GM19023 (cell line): ENCODE results near the gene KCNH5.

Experiments
- ATAC-seq: cut with Tn5 transposase; IDR thresholded peaks from one replicate; pipeline ENCODE4 v1.9.1; 2021; ENCODE audit warnings: mild to moderate bottlenecking, moderate library complexity; ENCODE audit not compliant: unreplicated experiment

Gene KCNH5, protein sequence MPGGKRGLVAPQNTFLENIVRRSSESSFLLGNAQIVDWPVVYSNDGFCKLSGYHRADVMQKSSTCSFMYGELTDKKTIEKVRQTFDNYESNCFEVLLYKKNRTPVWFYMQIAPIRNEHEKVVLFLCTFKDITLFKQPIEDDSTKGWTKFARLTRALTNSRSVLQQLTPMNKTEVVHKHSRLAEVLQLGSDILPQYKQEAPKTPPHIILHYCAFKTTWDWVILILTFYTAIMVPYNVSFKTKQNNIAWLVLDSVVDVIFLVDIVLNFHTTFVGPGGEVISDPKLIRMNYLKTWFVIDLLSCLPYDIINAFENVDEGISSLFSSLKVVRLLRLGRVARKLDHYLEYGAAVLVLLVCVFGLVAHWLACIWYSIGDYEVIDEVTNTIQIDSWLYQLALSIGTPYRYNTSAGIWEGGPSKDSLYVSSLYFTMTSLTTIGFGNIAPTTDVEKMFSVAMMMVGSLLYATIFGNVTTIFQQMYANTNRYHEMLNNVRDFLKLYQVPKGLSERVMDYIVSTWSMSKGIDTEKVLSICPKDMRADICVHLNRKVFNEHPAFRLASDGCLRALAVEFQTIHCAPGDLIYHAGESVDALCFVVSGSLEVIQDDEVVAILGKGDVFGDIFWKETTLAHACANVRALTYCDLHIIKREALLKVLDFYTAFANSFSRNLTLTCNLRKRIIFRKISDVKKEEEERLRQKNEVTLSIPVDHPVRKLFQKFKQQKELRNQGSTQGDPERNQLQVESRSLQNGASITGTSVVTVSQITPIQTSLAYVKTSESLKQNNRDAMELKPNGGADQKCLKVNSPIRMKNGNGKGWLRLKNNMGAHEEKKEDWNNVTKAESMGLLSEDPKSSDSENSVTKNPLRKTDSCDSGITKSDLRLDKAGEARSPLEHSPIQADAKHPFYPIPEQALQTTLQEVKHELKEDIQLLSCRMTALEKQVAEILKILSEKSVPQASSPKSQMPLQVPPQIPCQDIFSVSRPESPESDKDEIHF

GRCh38 chr14:63045234-63045611 lies at the start of gene KCNH5:
Gene KCNH5, minus strand, starts transcription at chr14:63045458. Its CDS starts 272 bp downstream, at chr14:63045186.
- ATAC-seq = no peak

- ATAC-seq = no peak
Measured at GRCh38 chr14:63091394-63091996, 46.2 kb upstream of the KCNH5 start.

GRCh38 chr14:63088865-63089264 lies 43.6 kb upstream of the KCNH5 start:
- no peak for ATAC-seq

- no peak for ATAC-seq
Measured at GRCh38 chr14:63078569-63078968, 33.3 kb upstream of the KCNH5 start.

DNA sequence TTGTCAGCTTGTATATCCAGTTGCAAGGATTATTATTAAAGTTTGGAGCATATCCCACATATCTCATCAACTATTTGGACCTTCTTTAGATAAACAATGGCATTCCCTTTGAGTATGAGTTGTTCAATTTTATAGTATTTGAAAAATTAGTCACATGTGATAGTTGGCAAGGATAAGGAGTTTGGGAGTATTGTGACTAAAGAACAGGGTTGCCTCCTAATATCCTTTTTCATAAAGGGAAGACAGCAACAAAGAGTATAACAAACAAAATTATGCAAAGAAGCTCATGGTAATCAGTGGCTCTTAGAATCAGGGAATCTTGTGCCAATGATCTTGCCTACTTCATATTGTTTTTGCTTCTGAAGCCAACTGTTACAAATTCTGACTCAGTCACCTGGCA lies 31.2 kb upstream of the KCNH5 start:
- ATAC-seq = no peak

DNA sequence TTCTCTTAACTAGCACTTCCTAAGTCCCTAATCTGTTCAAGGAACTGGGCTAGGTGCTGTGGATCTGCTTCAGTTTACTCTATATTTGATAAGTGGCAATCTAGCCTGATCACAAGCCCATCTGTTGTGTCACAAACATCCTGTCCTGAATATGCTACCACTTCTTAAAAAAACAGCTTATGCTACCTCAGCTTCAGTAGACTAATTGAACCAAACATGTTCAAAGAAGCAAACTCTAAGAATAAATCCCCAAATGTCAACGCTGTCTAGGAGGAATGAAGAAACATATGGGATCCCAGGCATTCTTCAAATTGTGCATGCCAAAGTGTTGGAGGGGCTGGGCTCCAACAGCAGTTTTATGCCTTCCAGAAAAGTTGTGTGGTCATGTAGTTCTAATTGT lies 10.4 kb upstream of the KCNH5 start:
- ATAC-seq = no peak

DNA sequence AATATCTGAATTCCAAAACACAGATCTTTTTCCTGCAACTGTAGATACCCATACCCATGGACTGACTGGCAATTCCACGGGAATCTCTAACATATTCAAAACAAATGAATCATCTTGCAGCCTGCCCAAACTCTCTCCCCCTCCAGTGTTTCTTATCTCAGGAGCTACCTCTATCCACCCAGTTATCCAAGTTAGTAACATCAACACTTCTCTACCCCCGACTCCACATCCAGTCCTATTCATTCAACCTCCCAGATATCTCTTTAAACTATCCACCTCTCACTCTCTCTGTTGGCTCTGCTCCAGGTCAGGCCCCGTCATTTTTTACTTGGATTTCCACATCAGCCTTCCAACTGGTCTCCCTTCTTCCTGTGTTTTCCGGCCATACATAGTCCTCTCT lies 6.7 kb upstream of the KCNH5 start:
- ATAC-seq = no peak

GRCh38 chr14:63051301-63051700 lies 6.0 kb upstream of the KCNH5 start:
- no peak for ATAC-seq

DNA sequence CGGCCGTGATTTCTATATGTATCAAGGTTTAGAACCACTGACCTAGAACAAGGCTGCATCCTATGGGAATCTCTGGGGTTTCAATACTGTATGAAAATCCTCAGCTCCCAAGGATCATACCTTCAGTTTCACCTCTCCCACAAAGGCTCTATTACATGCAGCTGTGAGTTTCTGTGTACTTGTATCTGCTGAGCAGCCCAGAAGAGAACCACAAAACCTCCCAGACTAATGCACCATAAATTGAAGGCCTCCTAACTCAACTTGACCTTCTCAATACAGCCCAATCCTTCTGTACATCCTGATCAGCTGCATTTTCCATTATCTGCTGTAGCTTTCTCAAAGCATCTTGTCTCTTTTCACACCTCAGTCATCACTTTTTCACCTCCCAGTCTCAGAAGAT lies 5.4 kb upstream of the KCNH5 start:
- ATAC-seq = no peak

DNA sequence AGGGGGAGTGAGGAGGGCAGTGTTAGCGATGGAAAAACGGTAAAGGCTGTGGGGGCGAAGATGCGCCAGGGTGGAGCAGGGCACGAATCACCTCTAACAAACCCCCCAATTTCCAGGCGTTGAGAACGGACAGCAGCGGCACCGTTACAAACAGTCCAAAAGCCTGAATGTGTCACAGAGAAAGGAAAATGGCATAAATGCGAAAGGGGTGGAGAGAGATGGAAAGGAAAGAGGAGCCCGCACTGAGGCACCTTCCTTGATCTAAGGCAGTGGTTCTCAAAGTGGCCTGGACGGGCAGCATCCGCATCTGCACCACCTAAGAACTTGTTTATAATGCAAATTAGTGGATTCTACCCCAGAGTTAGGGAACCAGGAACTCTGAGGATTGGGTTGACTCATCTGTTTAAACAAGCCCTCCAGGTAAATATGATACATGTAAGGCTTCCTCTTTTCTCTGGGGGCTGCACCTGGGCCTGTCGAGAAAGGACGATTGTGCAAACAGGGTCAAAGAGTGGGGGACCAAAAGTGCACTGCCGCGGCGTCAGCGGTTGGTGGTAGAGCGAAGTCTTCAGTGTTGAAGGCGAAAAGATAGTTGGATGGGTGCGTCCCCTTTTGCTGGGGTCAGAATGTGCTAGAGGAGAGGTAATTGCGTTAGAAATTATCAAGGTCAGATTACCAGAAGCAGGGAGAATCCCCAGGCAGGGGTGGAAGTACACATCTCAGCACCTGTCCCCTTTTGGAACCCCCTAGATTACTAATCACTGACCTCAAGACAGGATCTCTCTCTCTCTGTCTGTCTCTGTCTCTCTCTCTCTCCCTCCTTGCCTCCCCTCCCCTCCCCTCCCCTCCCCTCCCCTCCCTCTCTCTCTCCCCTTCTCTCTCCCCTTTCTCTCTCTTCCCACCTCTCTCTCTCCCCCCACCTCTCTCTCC lies 1.3 kb upstream of the KCNH5 start:
- no peak for ATAC-seq

- no peak for ATAC-seq
Measured at GRCh38 chr14:63045612-63046320, 508 bp upstream of the KCNH5 start.

DNA sequence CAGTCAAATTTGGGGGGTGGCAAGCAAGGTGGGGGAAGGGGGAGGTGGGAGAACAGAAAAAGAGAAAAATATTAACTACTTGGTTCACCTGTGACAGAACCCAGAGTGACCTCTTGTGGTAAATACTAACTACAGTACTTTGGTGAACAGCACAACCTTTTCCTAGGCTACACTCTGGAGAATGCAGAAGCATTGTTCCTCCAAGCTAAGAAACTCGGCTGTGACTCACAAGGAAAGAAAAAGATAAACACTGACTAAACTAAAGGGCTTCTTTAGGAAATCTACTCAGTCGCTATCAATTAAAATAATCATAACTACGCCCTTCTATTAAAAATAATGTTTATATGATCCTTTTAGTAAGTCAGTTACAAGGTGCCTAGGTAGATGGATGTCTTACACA lies 5.4 kb downstream of the KCNH5 start:
- ATAC-seq = no peak

DNA sequence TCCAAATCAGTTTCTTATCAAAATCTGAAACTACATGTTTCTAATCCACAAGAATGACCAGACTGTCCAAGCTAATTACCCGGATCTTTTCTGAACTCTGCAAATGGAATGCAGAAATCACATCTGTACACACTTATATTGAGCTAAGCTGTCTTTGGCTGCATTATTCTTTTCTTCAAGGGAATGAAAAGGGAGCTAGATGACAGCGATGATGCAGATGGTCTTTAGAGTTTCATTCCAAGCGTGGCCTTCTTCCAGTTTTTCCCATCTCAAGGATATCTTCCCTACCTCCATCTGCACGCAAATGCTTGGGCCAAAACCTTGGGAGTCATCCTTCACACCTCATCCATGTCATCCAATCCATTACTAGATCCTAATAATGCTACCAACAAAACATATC lies 12.6 kb downstream of the KCNH5 start:
- ATAC-seq = no peak

DNA sequence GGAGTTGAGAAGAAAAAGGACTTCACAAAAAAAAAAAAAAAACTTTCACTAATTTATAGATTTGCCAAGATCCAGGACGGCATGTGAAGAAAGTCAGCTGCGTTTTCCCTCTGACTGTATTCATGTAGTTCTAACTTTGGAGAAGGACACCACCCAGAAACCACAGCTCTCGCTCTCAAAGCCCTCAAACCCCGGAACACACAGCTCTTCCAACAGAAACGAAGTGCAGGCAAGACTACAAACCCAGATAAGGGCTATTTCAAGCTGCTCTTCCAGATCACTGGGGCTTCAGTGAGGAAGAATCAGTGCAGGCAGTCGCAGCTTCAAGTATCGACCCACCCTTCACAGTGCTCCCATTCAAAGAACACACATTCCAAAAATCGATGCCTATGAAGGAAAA lies 13.2 kb downstream of the KCNH5 start:
- ATAC-seq = no peak

DNA sequence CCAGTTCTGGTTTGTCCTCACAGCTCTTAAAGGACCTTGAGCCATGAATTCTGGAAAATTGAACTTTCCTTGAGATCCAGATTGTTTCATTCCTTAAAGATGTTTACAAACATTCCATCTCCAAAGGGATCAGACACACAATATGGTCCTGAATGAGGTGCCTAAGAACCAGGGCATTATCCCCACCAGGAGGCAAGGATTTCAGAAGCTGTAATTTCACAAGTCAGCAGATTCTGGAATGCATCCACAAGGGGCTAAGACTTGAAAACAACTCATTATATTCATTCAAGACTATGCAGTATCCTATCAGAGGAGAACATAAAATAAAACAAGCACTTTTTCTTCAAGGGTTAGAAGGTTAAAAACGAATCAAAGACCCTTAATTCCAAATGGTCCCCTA lies 15.1 kb downstream of the KCNH5 start:
- no peak for ATAC-seq

- no peak for ATAC-seq
Measured at GRCh38 chr14:63027719-63028118, 17.5 kb downstream of the KCNH5 start.

DNA sequence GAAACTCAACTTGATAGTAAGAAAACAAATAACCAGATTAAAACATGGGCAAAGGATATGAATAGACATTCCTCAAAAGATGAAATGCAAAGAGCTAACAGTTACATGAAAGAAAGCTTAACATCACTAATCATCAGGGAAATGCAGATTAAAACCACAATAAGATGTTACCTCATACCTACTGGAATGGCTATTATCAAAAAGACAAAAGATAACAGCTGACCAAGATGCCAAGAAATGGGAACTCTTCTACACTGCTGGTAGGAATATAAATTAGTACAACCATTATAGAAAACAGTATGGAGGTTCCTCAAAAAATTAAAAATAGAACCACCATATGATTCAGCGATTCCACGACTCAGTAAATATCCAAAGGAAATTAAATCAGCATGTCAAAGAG lies 18.8 kb downstream of the KCNH5 start:
- no peak for ATAC-seq

DNA sequence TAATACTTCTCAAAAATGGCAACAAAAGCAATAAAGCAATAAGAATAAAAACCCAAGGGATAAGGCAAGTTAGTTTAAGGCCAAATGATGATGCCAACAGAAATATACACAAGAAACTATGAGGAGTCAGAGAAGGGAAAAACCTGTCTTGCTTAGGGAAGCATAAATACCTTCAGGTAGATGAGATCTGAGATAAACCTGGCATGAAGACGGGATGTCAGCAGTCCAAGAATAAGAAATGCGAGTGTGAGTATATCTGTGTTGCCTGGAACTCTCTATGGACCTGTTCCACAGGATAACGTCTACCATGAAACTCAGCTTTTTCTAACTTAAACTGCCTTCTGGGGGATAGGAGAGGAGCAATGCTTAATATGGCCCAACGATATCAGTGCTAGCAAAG lies 30.6 kb downstream of the KCNH5 start:
- ATAC-seq = no peak

GRCh38 chr14:63012171-63012570 lies 33.1 kb downstream of the KCNH5 start:
- ATAC-seq = no peak

DNA sequence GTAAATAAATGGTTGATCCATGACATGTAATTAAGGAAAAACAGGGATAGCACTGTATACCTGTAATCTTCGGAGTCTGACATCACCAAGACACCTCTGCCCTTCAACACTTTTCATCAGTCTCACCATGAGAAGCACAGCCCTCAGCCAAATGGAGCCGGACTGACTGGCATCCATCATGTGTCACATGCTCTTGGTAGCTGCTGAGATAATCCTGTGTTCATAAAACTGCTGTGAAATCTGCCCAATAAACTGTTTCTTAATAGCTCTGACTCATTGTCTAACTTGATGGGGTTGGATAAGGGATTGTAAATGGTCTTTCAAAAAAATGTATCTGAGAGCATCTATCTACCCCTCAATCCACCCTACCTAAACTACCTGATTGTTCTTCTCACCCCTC lies 33.6 kb downstream of the KCNH5 start:
- no peak for ATAC-seq
